ENCODE data around the gene EIF4G1. TPM values are rescaled to one million over a fixed set of nuclear protein-coding genes. Genes with fewer than 3 reads are reported as not detected.

Gene EIF4G1
- total and polyA plus RNA-seq, 10 of the 15 experiments (the other 5 are each of a cell fraction or from before 2014, with no cell fraction given) = 5.7 to 462 (median 237) TPM

DNA sequence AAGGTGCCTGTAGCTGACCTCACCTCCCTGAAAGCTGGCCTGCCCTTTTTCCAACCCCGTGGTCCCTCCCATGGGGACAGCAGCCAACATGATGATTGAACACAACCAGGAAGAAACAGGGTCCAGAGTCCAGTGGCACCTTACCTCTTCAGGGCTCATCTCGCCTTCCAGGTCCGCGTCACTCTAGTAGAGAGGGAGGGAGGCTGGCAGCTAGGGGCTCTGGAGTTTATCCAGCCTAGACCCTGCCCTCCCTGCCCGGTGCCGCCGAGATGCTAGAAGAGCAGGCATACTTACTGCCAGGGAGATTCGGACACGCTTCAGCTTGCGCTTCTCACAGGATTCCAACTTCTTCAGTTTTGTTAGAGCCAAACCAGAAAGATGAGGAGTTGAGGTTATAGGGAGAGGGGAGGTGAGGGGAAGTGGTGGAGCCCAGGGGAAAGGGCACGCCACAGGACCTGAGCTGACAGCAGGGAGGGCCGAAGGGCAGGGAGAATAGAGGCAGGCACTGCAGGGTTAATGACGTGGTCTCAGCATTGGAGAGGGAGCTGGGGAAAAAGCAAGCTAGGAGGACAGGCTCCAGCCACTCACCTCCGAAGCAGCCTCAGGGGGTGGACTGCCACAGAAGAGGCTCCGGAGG lies 37.9 kb downstream of the EIF4G1 start:
- intact Hi-C loops (cut with micrococcal nuclease; ENCODE audit: unreplicated experiment) = no loop called here
- no peak for FAIRE-seq
- CTCF ChIA-PET = interaction anchor here (0.5 to 3.7 kb wide), 3 partner anchors 19 to 871 kb away, joined by 3 to 16 read pairs (median 3); no protein-coding TSS in a partner anchor
- no TSS peak for BruUV-seq (replicated peaks)
- Histone ChIP-seq H3K9me3 (replicated peaks; ENCODE audit: control insufficient read depth, insufficient read depth, low read length) (no peaks in the 10 kb centered on the region), H3K4me3 (no peak overlapping the region), H4K20me1 (ENCODE audit: control insufficient read depth, insufficient read depth) (no peaks in the 10 kb centered on the region), H3K36me3 (ENCODE audit: control insufficient read depth in 2 of 2, insufficient read depth in 2 of 2, low read length in 1 of 2) (no peaks in the 10 kb centered on the region), H3K9ac (ENCODE audit: control insufficient read depth, insufficient read depth, low read length) (no peak overlapping the region), H3K79me2 (ENCODE audit: control insufficient read depth, insufficient read depth, low read length) (no peaks in the 10 kb centered on the region), H2AFZ (ENCODE audit: control insufficient read depth, low read depth, low read length) (no peak overlapping the region), H3K4me2 (ENCODE audit: control insufficient read depth, insufficient read depth) (no peak overlapping the region), H3K4me1 (ENCODE audit: control insufficient read depth, insufficient read depth, low read length) (no peaks in the 10 kb centered on the region), H3K27me3 (replicated peaks in 1 of 2; ENCODE audit: control insufficient read depth in 2 of 2, insufficient read depth in 2 of 2, low read length in 1 of 2) (no peaks in the 10 kb centered on the region), H3K27ac (ENCODE audit: control insufficient read depth, insufficient read depth) (no peak overlapping the region)
- 74% methylated on average over 14 of the region's 15 CpGs for WGBS (ENCODE audit: insufficient coverage, insufficient replicate concordance, low lambda C conversion rate, missing lambda C conversion rate)
- in situ Hi-C loops (cut with MboI) = no loop called here
- TF ChIP-seq PML (IDR thresholded peaks at IDR 0.05; ENCODE audit: low read length) (no peak), ZBTB11 (CRISPR knock-in tag; IDR thresholded peaks at IDR 0.05) (no peak), ZZZ3 (IDR thresholded peaks at IDR 0.05; ENCODE audit: control insufficient read depth, insufficient read length, low read depth) (no peak), MEF2A (IDR thresholded peaks at IDR 0.05; ENCODE audit: insufficient read depth, low read depth, low read length) (no peak), CHD2 (IDR thresholded peaks at IDR 0.05; ENCODE audit: borderline replicate concordance, low read depth, low read length) (no peak), POLR2AphosphoS5 (IDR thresholded peaks at IDR 0.05; ENCODE audit: low read length) (no peak), TARDBP (IDR thresholded peaks at IDR 0.05; ENCODE audit: borderline replicate concordance) (no peak), MEF2B (IDR thresholded peaks at IDR 0.05; ENCODE audit: partially characterized antibody, poor library complexity, severe bottlenecking) (no peak), HDGF (IDR thresholded peaks at IDR 0.05) (no peak), MYB (IDR thresholded peaks at IDR 0.05; ENCODE audit: borderline replicate concordance, low read depth, low read length) (no peak), BMI1 (IDR thresholded peaks at IDR 0.05; ENCODE audit: borderline replicate concordance) (no peak), CBFB (IDR thresholded peaks at IDR 0.05; ENCODE audit: low read depth) (no peak)
- RAD21 ChIA-PET (ENCODE audit: unreplicated experiment) = no interaction called here
- no peak for ATAC-seq
- POLR2A ChIA-PET = no interaction called here
- SMC1A ChIA-PET (ENCODE audit: uncharacterized antibody, unreplicated experiment) = no interaction called here
- DNase-seq (ENCODE audit: low read depth, low spot score) = no peak
